ENCODE measurements around the gene MFF.
"Not testable (repeated sequence)": the region's sequence is repeated elsewhere in the genome, so short reads cannot be mapped to it uniquely, and the experiment has no call there.

MFF gene

GRCh38 chr2:227377467-227378351 lies 52.7 kb downstream of the MFF start:
- no peak overlapping the region for H3K4me3 ChIP-seq (ENCODE audit: low read depth, low read length)

GRCh38 chr2:227378371-227378782 lies 53.3 kb downstream of the MFF start:
- H3K4me3 ChIP-seq (ENCODE audit: low read depth, low read length): no peak overlapping the region

GRCh38 chr2:227379095-227379494 lies 54.0 kb downstream of the MFF start, which contains the start of gene TM4SF20:
TSS of gene TM4SF20 (minus strand) at chr2:227379306. CDS start at chr2:227379268, 38 bp downstream.
- H3K4me3 ChIP-seq (ENCODE audit: low read depth, low read length): no peak within 1 kb of the TSS

- H3K4me3 ChIP-seq (ENCODE audit: low read depth, low read length): not testable (repeated sequence)
Measured at GRCh38 chr2:227382241-227382835, 57.3 kb downstream of the MFF start.

GRCh38 chr2:227383686-227384085 lies 58.6 kb downstream of the MFF start:
- H3K4me3 ChIP-seq (ENCODE audit: low read depth, low read length): no peak overlapping the region

GRCh38 chr2:227386630-227387029 lies 61.6 kb downstream of the MFF start:
- H3K4me3 ChIP-seq (ENCODE audit: low read depth, low read length): no peak overlapping the region

GRCh38 chr2:227387583-227387982 lies 62.5 kb downstream of the MFF start, which contains the start of gene SCYGR1:
TSS of gene SCYGR1 (minus strand) at chr2:227387949. CDS start at chr2:227387949, 0 bp downstream.
- not testable (repeated sequence) for H3K4me3 ChIP-seq (ENCODE audit: low read depth, low read length)

- H3K4me3 ChIP-seq (ENCODE audit: low read depth, low read length): no peak overlapping the region
Measured at GRCh38 chr2:227388537-227389011, 63.5 kb downstream of the MFF start.

GRCh38 chr2:227389231-227389630 lies 64.2 kb downstream of the MFF start:
- H3K4me3 ChIP-seq (ENCODE audit: low read depth, low read length): no peak overlapping the region

- no peak overlapping the region for H3K4me3 ChIP-seq (ENCODE audit: low read depth, low read length)
Measured at GRCh38 chr2:227389661-227390060, 64.6 kb downstream of the MFF start.

- H3K4me3 ChIP-seq (ENCODE audit: low read depth, low read length): no peak overlapping the region
Measured at GRCh38 chr2:227390468-227391256, 65.6 kb downstream of the MFF start.

GRCh38 chr2:227394401-227394800 lies 69.3 kb downstream of the MFF start:
- H3K4me3 ChIP-seq (ENCODE audit: low read depth, low read length): no peak overlapping the region

- H3K4me3 ChIP-seq (ENCODE audit: low read depth, low read length): no peak overlapping the region
Measured at GRCh38 chr2:227395556-227395955, 70.5 kb downstream of the MFF start.

- no peak overlapping the region for H3K4me3 ChIP-seq (ENCODE audit: low read depth, low read length)
Measured at GRCh38 chr2:227397562-227397961, 72.5 kb downstream of the MFF start.

- no peak overlapping the region for H3K4me3 ChIP-seq (ENCODE audit: low read depth, low read length)
Measured at GRCh38 chr2:227398684-227399670, 73.9 kb downstream of the MFF start.

- no peak overlapping the region for H3K4me3 ChIP-seq (ENCODE audit: low read depth, low read length)
Measured at GRCh38 chr2:227401550-227401949, 76.5 kb downstream of the MFF start.

GRCh38 chr2:227402321-227402720 lies 77.3 kb downstream of the MFF start:
- H3K4me3 ChIP-seq (ENCODE audit: low read depth, low read length): no peak overlapping the region

- no peak overlapping the region for H3K4me3 ChIP-seq (ENCODE audit: low read depth, low read length)
Measured at GRCh38 chr2:227402959-227403358, 77.9 kb downstream of the MFF start.

- no peak overlapping the region for H3K4me3 ChIP-seq (ENCODE audit: low read depth, low read length)
Measured at GRCh38 chr2:227404585-227405271, 79.7 kb downstream of the MFF start.
